Measurements from ENCODE around the gene XPR1.

The XPR1 gene

DNA sequence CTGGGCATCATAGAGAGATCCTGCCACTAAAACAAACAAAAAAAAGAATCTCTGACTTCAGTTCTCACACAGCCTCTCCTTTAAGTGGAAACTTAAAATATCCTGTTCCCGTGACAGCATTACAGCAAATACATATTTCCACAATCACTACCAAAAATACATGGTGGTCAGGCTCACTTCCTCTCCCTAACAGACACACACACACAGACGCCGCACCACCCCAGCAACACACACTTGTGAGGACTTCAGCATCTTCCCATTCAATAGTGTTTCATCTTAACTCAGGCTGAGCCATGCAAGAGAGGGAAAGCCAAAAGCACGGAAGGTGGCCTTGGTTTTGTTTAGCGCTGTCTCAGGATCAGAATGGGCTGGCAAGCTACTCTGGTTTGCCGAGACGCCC is 302.7 kb downstream of the XPR1 start:
- DNase-seq (ENCODE audit: low spot score) = no peak

DNA sequence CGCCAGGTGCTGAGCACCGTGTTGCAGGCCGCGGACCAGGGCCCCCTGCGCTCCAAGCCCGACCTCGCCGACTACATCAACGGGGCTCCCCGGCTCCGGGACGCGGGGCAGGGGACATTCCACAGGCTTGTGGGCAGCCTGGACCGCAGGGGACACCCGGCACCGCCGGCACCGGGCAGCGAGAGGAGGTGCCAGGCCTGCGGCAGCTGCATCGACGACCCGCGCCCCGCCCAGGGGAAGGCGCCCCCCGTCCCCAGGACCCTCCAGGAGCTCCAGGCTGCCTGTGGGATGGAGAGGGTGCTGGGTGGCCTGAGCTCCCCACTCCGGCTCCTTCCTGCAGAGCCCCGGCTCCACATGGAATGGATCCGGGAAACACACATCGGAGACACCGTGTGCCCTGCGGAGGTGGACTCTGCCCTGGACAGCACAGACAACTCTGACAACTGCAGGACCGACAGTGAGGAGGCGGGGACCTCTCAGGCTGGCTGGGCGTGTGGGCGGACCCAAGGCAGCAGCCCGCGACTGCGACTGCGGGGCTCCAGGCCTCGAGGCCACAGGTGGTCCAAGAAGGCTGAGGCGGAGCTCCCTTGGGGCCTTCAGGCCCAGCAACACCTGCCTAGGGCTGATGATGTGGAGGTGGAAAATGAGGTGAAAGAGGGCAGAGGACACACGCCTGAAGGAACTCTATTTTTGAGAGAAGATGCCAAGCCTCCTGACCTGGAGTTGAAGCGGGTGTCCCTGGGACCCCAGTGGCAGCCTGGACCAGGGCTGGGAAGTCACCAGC is 303.7 kb downstream of the XPR1 start:
- DNase-seq (ENCODE audit: low spot score) = peak; percentile 86

DNA sequence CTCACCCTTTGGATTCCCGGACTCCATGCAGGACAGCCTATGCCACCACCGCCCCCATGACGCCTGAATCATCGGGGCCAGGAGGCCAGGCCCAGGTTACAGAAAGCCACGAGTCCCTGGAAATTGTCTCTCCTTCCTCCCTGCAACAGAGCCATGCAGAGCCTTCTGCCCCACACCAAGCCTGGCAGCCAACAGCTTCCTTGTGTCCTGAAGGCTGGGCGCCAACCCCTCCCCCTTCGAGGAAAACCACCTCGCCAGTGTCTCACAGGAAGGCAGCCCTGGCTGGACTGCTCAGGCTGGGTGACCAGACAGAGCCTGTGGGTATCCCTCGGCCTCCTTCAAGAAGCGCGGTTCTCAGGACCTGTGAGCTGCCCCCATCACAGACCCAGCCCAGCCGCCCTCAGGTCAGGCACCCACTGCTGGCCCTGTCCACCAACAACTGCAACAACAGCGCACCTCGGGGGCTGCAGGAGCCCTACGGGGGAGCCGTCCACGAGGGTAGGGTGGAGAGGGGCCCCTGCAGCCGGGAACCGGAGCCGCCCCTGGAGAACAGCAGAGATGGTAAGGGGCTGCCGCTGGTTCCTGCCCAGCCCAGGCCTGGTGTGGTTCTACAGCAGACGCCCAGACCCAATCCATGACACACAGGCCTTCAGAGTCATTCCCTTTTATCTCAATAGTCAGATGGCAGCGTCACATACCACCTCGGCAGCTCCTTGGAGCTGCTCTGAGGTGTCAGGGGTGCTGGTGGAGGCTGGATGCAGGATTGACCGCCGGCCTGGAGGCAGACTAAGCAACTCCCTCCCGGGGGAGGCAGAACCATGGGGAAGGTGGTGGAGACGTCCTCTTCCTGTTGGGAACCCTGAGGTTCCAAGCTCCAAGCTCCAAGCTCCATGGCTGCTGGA is 304.5 kb downstream of the XPR1 start:
- no peak for DNase-seq (ENCODE audit: low spot score)

- DNase-seq (ENCODE audit: low spot score) = no peak
Observed at GRCh38 chr1:180937012-180937372, 305.2 kb downstream of the XPR1 start.

DNA sequence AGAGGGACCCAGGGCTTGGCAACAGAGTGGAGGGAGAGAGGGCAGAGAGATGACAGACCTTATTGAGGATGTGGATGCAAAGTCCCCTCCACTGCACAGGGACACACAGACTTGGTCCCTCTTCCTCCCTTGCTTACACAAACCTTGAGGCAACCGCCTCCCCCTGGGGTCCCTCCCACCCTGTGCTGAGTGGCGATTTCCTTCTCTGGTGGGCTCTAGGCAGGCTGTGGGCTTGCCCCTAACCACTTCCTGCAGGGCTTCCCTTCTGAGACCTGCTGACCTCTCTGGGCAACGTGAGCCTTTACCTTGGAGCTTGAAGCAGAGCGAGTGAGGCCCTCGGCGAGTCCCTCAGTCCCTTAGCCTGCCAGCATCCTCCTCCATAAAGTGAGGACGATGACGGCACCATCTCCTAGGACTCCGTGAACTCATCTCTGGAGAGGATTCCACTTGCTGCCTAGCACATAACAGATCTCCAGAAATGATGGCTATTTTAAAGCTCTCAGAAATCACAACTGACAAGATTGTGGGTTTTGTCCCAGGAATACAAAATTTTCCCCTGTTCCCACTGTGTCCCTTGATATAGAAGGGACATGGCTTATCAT is 305.9 kb downstream of the XPR1 start:
- no peak for DNase-seq (ENCODE audit: low spot score)

DNA sequence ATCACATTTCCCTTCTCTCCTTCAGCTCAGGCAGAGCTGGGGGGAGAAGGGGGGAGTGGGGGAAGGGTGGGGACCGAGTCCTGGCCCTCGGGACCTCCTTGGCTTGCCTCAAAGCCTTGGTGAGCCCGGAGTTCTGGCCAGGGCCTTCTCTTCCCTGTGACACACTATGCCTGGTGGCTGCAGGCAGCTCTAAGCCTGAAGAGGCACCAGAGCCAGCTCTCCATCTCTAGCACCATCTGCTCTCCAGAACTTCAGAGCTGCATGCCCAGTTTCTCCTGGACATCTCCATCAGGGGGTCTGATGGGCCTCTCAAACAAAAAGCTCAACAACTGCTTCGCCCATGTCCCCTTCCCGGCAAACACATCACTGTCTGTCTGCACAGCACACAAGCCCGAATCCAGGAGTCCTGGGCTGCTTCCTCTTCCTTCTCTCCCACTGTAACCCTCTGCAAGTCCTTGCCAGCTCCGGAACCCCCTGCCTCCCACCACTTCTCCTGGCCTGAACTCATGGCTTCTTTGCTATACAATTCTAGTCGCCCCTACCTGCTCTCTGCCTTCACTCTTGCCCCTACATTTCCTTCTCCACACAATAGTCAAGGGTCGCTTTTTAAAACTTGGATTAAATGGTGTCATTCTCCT is 307.4 kb downstream of the XPR1 start:
- no peak for DNase-seq (ENCODE audit: low spot score)

DNA sequence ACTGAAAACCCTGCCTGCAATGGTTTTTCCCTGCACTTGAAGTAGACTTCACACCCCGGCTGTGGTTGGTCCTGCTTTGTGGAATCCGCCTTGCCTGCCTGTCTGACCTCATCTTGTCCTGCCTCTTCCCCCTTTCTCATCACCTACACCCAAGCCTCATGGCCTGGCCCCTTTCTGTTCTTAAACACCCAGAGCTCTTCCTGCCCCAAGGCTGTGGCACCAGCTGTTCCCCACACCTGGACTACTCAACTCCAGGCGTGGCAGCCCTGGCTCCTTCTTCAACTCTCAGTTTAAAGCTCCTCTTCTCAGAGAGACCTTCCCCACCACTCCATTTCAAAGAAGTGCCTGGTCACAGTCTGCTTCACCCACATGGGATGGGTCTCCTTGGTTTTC is 307.9 kb downstream of the XPR1 start:
- no peak for DNase-seq (ENCODE audit: low spot score)
